ENCODE measurements around the gene IQCH.
"Not testable (repeated sequence)": the region's sequence is repeated elsewhere in the genome, so short reads cannot be mapped to it uniquely, and the experiment has no call there.

IQCH gene

DNA sequence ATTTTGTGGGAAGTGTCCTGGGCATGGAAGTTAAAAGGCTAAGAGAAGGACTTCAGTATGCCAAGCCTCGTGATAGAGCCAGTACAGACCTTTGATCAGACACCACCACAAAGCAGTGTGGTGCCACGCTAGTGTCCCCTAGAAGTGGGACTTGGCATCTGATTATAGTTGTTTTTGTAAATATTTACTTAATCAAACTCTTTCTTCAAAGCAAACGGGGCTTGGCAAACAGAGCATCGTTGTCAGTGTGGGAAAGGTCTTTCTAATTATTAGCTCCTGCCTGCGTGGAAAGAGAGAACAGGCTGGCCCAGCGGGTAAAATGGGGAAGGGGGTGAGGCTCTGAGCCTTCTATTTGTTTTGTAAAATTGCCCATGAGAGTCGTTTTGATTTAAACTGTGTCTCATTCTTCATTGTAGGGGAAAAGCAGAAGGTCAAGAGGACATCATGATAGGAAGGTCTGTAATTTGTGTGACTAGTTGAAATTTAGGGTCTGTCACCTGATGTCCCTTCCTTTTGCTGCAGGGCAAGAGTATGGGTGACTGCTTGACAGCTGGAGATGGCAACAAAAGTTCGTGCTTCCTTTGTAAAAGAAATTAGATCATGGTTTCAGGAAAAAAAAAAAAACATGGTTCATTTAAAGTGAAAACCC lies 105.0 kb downstream of the IQCH start:
- TF ChIP-seq, protein P1, sequence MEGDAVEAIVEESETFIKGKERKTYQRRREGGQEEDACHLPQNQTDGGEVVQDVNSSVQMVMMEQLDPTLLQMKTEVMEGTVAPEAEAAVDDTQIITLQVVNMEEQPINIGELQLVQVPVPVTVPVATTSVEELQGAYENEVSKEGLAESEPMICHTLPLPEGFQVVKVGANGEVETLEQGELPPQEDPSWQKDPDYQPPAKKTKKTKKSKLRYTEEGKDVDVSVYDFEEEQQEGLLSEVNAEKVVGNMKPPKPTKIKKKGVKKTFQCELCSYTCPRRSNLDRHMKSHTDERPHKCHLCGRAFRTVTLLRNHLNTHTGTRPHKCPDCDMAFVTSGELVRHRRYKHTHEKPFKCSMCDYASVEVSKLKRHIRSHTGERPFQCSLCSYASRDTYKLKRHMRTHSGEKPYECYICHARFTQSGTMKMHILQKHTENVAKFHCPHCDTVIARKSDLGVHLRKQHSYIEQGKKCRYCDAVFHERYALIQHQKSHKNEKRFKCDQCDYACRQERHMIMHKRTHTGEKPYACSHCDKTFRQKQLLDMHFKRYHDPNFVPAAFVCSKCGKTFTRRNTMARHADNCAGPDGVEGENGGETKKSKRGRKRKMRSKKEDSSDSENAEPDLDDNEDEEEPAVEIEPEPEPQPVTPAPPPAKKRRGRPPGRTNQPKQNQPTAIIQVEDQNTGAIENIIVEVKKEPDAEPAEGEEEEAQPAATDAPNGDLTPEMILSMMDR (IDR thresholded peaks at IDR 0.05; ENCODE audit: borderline replicate concordance, control extremely low read depth, extremely low read depth, insufficient read depth, missing control alignments): no peak
- in situ Hi-C loops (cut with MboI; ENCODE audit: low sequenced_read_pairs, unreplicated experiment): no loop called here
- no peak for DNase-seq (ENCODE audit: low spot score)

DNA sequence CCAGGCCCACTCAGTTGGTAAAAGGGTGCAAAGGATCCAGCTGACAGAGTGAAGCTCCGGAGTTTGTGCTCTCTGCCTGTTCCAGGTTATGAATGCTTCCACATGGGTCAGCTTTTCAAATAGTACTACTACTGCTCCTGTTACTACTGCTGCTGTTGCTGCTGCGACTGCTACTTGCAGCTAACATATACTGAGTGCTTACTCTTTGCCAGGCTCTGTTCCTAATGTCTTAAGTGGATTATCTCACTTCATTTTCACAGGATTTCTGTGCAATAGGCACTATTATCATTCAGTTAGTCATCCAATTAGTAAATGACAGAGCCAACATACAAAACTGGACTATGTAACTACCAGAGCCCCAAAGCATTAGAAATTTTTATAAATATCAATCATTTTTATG lies 106.5 kb downstream of the IQCH start:
- DNase-seq (ENCODE audit: low spot score): no peak
- TF ChIP-seq, protein P1 (IDR thresholded peaks at IDR 0.05; ENCODE audit: borderline replicate concordance, control extremely low read depth, extremely low read depth, insufficient read depth, missing control alignments): no peak
- in situ Hi-C loops (cut with MboI; ENCODE audit: low sequenced_read_pairs, unreplicated experiment): no loop called here

DNA sequence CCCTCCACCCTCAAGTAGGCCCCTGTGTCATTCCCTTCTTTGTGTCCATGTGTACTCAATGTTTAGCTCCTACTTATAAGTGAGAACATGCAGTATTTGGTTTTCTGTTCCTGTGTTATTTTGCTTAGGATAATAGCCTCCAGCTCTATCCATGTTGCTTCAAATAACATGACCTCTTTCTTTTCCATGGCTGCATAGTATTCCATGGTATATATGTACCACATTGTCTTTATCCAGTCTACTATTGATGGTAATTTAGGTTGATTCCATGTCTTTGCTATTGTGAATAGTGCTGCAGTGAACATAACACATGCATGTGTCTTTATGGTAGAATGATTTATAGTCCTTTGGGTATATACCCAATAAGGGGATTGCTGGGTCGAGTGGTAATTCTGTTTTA lies 109.1 kb downstream of the IQCH start:
- DNase-seq (ENCODE audit: low spot score); in situ Hi-C loops (cut with MboI; ENCODE audit: low sequenced_read_pairs, unreplicated experiment): not testable (repeated sequence)

DNA sequence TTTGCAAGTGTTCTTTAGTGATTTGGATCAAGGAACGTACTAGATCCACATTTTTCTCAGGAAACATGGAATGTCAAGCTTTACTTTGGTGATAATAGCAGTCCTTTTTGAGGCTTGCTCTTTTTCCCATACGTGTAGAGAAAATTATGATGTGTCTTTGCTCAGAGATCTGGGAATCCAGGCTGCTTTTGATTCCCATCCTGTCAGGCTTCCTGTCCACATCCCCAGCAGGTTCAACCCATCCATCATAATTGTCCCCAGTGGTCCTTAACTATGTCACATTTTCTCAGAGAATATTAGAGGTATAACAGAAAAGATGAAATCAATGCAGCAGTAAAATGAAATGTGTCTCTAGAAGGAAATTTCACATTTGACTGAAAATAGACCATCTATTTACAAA lies 111.4 kb downstream of the IQCH start:
- TF ChIP-seq, protein P1 (IDR thresholded peaks at IDR 0.05; ENCODE audit: borderline replicate concordance, control extremely low read depth, extremely low read depth, insufficient read depth, missing control alignments): no peak
- no peak for DNase-seq (ENCODE audit: low spot score)
- in situ Hi-C loops (cut with MboI; ENCODE audit: low sequenced_read_pairs, unreplicated experiment): no loop called here

DNA sequence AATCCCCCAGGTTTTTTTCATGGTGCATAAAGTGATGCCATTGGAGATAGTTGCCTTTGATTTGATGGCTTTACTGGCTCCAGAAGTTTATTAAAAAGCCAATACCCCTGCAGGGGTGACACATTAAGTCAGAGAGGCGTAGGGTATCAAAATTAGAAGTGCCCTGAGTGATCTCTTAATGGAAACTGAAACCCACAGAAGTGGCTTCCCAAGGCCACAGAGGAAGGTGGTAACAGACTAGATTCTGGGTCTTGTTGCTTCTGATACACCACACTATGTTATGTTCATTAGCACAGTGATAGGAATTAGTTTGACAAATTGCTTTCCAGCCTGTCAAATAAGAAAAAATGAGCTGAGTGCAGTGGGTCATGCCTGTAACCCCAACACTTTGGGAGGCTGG lies 112.3 kb downstream of the IQCH start:
- TF ChIP-seq, protein P1 (IDR thresholded peaks at IDR 0.05; ENCODE audit: borderline replicate concordance, control extremely low read depth, extremely low read depth, insufficient read depth, missing control alignments): no peak
- in situ Hi-C loops (cut with MboI; ENCODE audit: low sequenced_read_pairs, unreplicated experiment): no loop called here
- no peak for DNase-seq (ENCODE audit: low spot score)

DNA sequence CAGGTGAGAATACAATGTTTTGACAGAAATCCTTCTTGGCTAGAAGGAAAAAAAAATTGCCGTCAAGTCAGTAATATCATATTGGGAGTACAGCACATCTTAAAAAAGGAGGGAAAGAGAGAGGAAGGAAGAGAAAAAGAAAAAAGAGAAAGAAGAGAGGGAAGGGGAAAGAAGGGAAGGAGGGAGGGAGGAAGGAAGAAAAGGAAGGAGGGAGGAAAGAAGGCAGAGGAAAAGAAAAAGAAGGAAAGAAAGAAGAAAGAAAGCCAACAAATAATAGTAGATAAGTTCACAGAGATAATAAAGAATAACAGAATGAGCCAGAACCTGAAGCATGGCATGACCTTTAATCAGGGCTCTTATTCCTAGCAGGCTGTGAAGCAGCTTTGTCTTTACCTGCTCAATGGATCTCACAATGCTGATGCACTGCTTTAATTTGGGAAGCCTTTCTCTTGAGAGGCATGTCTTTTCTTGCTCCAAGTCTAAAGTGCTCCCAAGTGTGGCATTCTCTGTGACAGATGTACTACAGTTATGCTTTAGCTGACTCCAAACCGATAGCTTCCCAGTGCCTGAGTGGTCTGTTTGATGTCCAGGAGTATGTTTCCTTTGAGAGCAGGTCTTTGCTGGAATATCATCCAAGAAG lies 114.9 kb downstream of the IQCH start:
- no peak for DNase-seq (ENCODE audit: low spot score)
- TF ChIP-seq, protein P1 (IDR thresholded peaks at IDR 0.05; ENCODE audit: borderline replicate concordance, control extremely low read depth, extremely low read depth, insufficient read depth, missing control alignments): no peak
- in situ Hi-C loops (cut with MboI; ENCODE audit: low sequenced_read_pairs, unreplicated experiment): no loop called here

DNA sequence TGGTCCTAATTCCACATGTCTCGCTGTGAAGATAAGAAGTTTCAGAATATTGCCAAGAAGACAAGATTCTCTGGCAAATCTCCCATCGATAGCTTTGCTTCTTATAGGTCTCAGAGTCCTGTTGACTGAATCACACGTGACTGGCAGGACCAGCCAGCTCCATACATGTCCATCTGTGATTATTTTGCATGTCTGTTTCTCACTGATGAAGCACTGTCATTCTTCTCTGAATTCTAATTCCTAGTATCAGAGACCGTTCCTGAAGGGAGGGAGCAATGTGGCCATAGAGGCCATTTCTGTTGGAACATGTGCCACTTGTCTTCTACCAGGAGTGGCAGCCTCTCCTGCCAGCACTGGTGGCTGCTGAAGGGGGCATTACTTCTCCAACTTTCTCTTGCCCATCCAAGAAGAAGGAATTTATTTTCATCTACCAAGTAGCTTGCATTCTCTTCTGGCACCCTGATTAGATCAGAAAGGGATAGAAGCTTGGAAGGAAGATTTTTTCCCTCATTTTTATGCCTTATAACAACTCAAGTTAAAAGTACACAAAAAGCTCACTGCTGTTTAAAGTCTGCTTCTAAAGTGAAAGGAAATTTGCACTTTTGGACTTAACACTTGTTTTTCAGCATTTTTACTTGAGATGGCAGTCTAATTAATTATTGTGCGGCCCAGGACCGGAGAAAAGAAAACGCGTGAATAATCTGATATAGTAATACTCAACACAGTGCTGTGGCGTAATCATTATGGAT lies 115.8 kb downstream of the IQCH start:
- DNase-seq (ENCODE audit: low spot score): no peak
- TF ChIP-seq, protein P1 (IDR thresholded peaks at IDR 0.05; ENCODE audit: borderline replicate concordance, control extremely low read depth, extremely low read depth, insufficient read depth, missing control alignments): no peak

More for the DNA sequence above, 115.8 kb downstream of the IQCH start:
- in situ Hi-C loops (cut with MboI; ENCODE audit: low sequenced_read_pairs, unreplicated experiment): no loop called here

Measured in GM13976 (cell line).